Spleen (tissue), 7 donors: ENCODE measurements around the gene EPHA6.

Experiments
- POLR2A ChIP-seq, 3 donors: fragments of 450-650 bp; IDR thresholded peaks; one replicate each; pipeline ENCODE4 v1.5.1; 2017; ENCODE audit warnings: antibody characterized with exemption in 3 of 3, mild to moderate bottlenecking in 1 of 3
- TF ChIP-seq, protein P1 (sequence below), 11 experiments: fragments of 200-600 bp in 7 of 11; fragments of 450-650 bp in 4 of 11; sonication (generic) in 4 of 11; IDR thresholded peaks in 8 of 11; conservative IDR thresholded peaks in 3 of 11; 1 replicate in 7 of 11; 2 replicates in 4 of 11; pipeline versions ENCODE4 v1.4.0 to v1.8.0; 2016 to 2021; ENCODE audit warnings: antibody characterized with exemption in 11 of 11, inconsistent platforms in 4 of 11, mild to moderate bottlenecking in 1 of 11
- donor health status: DM: no; HTN: no; CAD: no; lungs with moderate emphysema.
- donor health status: DM: no; HTN: no; CAD: no.
- donor health status: DM: no; HTN: no; CAD: no.

DNA sequence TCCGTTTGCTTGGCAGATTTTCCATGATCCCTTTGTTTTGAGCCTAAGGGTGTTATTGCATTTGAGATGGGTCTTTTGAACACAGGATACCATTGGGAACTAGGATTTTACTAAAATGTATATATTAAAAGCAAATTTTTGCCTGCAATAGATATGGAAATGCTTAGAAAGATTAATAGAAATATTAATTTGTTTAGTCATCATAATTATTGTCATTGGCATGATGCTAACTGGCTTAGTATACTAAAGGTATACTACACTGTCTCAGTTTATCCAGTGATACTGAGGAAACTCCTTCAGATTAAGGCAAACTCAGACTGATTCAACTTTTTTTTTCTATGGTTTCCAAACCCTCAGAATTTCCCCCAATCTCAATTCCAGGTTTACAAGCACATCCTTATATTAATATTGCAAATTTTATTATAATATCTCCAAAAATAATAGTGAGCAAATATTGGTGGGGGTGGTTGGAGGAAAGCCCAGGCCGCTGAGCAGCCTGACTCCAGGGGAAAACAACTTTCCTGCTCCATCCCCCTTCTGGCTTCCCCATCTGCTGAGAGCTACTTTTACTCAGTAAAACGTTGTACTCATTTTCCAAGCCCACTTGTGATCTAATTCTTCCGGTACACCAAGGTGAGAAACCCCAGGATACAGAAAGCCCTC is 291.7 kb downstream of the EPHA6 start:
- no peak for TF ChIP-seq POLR2A (IDR thresholded peaks at IDR 0.05)
- TF ChIP-seq, protein P1, sequence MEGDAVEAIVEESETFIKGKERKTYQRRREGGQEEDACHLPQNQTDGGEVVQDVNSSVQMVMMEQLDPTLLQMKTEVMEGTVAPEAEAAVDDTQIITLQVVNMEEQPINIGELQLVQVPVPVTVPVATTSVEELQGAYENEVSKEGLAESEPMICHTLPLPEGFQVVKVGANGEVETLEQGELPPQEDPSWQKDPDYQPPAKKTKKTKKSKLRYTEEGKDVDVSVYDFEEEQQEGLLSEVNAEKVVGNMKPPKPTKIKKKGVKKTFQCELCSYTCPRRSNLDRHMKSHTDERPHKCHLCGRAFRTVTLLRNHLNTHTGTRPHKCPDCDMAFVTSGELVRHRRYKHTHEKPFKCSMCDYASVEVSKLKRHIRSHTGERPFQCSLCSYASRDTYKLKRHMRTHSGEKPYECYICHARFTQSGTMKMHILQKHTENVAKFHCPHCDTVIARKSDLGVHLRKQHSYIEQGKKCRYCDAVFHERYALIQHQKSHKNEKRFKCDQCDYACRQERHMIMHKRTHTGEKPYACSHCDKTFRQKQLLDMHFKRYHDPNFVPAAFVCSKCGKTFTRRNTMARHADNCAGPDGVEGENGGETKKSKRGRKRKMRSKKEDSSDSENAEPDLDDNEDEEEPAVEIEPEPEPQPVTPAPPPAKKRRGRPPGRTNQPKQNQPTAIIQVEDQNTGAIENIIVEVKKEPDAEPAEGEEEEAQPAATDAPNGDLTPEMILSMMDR (IDR thresholded peaks at IDR 0.05 in 8 of 11, conservative IDR thresholded peaks at IDR 0.05 in 3 of 11) = no peak
